ENCODE measurements around the gene FASLG.

DNA sequence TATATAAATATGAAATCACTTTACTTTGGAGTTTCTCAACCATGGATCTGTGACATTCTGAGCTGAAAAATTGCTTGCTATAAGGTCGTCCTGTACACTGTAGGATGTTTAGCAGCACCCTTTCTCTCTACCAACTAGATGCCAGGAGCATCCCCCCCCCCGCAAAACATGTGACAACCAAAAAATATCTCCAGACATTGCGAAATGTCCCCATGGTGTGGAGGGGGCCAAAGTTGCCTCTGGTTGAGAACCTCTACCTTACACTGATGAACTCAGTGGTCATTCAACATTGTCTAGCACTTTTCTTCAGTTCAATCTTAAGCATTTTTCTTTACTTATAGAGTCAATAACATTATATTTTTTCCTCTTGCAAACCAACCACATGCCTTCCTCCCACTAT lies 9.2 kb downstream of the FASLG start:
- TF ChIP-seq, protein P1, sequence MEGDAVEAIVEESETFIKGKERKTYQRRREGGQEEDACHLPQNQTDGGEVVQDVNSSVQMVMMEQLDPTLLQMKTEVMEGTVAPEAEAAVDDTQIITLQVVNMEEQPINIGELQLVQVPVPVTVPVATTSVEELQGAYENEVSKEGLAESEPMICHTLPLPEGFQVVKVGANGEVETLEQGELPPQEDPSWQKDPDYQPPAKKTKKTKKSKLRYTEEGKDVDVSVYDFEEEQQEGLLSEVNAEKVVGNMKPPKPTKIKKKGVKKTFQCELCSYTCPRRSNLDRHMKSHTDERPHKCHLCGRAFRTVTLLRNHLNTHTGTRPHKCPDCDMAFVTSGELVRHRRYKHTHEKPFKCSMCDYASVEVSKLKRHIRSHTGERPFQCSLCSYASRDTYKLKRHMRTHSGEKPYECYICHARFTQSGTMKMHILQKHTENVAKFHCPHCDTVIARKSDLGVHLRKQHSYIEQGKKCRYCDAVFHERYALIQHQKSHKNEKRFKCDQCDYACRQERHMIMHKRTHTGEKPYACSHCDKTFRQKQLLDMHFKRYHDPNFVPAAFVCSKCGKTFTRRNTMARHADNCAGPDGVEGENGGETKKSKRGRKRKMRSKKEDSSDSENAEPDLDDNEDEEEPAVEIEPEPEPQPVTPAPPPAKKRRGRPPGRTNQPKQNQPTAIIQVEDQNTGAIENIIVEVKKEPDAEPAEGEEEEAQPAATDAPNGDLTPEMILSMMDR (conservative IDR thresholded peaks at IDR 0.05): no peak
- TF ChIP-seq ZFX (IDR thresholded peaks at IDR 0.05): no peak
